Measurements from ENCODE around the gene AGL.
A peak's percentile ranks its signal among the peaks of the same experiment; 100 is the strongest.
"Not testable (repeated sequence)": the region's sequence is repeated elsewhere in the genome, so short reads cannot be mapped to it uniquely, and the experiment has no call there.

Gene AGL

GRCh38 chr1:99849744-99850458 lies at the start of gene AGL:
Gene AGL, plus strand, starts transcription at chr1:99850361. Its CDS starts 682 bp downstream, at chr1:99851043.
- DNase-seq (ENCODE audit: low spot score), result peak; percentile 49

- no peak for DNase-seq (ENCODE audit: low spot score)
Measured at GRCh38 chr1:99801584-99801983, 48.6 kb upstream of the AGL start.

DNA sequence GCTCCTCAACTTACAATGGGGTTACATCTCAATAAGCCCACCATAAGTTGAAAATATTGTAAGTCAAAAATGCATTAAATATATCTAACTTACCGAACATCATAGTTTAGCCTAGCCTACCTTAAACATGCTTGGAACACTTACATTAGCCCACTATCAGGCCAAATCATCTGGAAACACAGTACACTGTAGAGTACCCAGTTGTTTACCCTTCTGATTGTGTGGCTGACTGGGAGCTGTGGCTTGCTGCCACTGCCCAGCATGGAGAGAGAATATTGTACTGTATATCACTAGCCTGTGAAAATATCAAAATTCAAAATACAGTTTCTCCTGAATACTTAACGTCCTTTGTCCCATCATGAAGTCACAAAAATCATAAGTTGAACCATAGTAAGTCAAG lies 43.3 kb upstream of the AGL start:
- no peak for DNase-seq (ENCODE audit: low spot score)

DNA sequence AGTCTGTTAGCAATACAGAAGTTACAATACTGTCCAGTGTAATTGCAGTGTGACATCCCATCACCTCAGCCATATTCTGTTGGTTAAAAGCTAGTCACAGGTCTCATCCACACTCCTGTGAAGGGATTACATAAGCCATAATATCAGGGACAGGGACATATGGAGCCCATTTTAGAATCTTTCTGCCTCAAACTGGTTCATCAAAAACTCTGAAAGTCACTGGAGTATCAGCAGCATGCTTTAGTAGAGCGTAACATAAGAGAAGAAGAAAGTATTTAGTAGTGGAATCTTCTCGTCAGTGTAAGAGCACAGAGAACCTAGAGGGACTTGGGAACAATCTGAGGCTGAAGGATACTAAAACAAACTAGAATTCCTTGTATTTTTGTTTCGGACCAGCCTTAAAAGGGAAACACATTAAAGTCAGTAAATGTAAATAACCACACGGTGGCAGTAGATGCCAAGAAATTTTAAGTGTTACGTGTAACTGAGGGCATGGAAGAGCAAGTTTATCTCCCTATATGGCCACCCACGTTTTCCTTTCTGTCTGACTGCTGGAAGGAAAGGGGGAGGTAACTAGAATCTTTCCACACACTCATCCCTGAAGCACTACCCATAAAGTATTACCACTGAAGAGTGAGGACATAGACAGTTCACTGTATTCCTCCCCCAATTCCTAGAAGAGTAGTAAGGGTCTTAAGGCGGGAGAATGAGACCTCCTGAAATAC lies 41.6 kb upstream of the AGL start:
- DNase-seq (ENCODE audit: low spot score), result peak; percentile 92

DNA sequence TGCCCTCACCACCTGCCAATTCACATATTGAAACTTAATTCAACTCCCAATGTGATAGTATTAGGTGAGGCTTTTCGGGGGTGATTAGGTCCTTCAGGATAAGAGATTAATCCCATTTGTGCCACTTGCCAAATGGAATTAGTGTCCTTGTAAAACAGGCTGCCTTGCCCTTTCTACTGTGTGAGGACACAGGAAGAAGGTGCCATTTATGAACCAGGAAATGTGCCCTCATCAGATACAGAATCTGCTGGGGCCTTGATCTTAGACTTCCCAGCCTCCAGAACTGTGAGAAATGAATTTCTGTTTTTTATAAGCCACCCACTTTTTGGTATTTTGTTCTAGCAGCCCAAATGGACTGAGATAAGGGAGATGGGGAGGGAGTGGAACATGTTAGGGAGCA lies 39.1 kb upstream of the AGL start:
- no peak for DNase-seq (ENCODE audit: low spot score)

- no peak for DNase-seq (ENCODE audit: low spot score)
Measured at GRCh38 chr1:99811747-99812146, 38.4 kb upstream of the AGL start.

GRCh38 chr1:99814373-99814900 lies 35.7 kb upstream of the AGL start:
- peak; percentile 15 for DNase-seq (ENCODE audit: low spot score)

- no peak for DNase-seq (ENCODE audit: low spot score)
Measured at GRCh38 chr1:99816656-99817055, 33.5 kb upstream of the AGL start.

DNA sequence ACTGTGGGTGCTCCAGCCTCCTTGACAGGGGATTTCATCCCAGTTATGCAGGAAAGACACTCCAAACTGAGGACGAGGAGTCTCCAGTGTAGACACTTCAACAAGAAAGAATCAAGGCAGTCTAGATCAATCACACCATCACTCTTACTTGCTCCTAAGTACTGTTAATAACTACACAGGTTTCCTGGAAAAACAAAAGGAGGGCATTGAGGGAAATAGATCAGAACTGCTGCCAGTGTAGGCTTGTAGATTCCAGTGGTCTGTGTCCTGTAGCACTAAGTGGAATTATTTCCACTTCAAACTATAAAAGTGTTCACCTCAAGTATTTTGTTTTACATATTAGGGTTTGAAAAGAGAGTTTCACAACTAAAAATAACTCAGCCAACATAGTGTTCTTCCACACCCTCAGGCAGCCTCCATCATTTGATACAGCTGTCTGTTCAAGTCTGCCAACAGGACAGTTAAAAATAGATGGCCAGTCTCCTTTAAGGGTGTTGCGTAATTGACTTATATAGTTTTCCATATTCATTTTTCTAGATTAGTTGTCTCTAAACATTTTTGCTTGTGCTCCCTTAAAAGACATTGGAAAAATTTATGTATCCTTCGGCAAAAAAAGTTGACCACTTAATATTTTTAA lies 32.0 kb upstream of the AGL start:
- DNase-seq (ENCODE audit: low spot score), result no peak

- no peak for DNase-seq (ENCODE audit: low spot score)
Measured at GRCh38 chr1:99820546-99820945, 29.6 kb upstream of the AGL start.

GRCh38 chr1:99825098-99825497 lies 25.1 kb upstream of the AGL start:
- DNase-seq (ENCODE audit: low spot score), result no peak

GRCh38 chr1:99825702-99826101 lies 24.5 kb upstream of the AGL start:
- no peak for DNase-seq (ENCODE audit: low spot score)

- no peak for DNase-seq (ENCODE audit: low spot score)
Measured at GRCh38 chr1:99827970-99828369, 22.2 kb upstream of the AGL start.

- no peak for DNase-seq (ENCODE audit: low spot score)
Measured at GRCh38 chr1:99829269-99829668, 20.9 kb upstream of the AGL start.

DNA sequence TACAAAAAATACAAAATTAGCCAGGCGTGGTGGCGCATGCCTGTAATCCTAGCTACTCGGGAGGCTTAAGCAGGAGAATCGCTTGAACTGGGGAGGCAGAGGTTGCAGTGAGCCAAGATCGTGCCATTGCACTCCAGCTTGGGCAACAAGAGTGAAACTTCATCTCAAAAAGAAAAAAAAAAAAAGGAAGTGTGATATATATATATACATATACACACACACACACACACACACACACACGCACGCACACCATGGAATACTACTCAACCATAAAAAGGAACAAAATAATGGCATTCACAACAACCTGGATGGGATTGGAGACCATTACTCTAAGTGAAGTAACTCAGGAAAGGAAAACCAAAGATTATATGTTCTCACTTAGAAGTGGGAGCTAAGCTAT lies 16.2 kb upstream of the AGL start:
- not testable (repeated sequence) for DNase-seq (ENCODE audit: low spot score)

- not testable (repeated sequence) for DNase-seq (ENCODE audit: low spot score)
Measured at GRCh38 chr1:99836171-99837103, 13.7 kb upstream of the AGL start.

- not testable (repeated sequence) for DNase-seq (ENCODE audit: low spot score)
Measured at GRCh38 chr1:99840353-99840752, 9.8 kb upstream of the AGL start.

GRCh38 chr1:99843760-99844159 lies 6.4 kb upstream of the AGL start:
- peak; percentile 38 for DNase-seq (ENCODE audit: low spot score)

DNA sequence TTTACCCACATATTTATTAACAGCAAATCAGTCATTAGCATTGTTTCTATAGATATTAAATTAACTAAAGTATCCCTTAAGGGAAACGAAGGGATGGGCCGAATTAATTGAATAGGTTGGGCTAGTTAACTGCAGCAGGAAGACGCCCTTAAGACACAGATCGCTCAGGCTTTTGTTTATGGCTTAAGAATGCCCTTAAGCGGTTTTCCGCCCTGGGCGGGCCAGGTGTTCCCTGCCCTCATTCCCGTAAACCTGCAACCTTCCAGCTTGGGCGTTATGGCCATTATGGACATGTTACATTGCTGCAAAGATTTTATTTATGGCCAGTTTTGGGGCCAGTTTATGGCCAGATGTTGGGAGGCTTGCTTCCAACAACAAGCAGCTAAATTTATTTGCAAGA lies 5.0 kb upstream of the AGL start:
- not testable (repeated sequence) for DNase-seq (ENCODE audit: low spot score)

DNA sequence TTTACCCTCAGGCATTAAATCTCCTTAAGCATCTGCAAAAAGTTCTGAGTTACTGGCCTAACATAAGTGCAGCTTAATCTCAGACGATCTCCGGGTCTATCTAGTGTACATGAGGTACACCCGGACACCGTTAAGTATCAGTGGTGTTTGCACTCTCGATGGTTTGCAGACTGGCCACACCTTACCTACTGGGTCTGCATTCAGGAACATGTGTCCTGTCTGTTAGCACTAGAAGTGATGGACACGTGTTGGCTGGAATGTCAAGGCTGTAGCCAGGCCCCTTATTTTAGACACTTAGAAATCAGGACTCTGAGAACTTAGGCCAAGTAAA lies 783 bp upstream of the AGL start:
- peak; percentile 31 for DNase-seq (ENCODE audit: low spot score)

DNA sequence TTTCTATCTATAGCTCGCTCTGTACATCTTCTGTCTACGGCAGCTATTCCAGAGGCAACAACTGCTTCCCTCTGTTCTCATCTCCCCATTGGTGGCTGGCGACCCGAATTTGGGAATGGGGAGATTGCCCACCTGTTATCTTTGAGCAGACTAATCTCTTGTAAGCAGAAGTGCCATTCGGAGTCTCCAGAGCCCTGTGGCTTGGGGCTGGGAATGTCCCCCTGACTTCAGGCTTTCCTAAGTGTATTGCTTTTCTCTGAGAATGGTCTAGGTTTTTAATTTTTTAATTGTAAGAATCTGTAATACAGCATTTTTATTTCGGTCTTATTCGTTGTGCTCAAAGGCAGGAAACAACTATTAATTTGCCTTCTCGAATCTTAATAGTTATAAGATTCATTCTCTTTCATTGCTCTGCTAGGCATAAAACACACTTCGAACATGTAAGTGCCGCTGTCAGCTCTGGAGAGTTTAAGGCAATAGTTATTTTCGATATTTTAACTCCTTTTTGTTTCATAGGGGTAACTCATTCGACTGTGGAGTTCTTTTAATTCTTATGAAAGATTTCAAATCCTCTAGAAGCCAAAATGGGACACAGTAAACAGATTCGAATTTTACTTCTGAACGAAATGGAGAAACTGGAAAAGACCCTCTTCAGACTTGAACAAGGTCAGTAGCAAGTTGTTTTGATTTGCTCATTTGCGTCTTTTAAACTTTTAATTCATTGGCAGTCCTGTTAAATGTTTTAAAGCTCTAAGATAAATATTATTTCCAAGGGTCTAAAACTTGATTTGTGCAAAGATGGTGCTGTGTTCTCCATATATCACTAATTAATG lies 514 bp downstream of the AGL start:
- DNase-seq (ENCODE audit: low spot score), result peak; percentile 45
